ENCODE measurements around the gene CD101. TPM values are rescaled to one million over a fixed set of nuclear protein-coding genes. Genes with fewer than 3 reads are reported as not detected.

CD101 gene
- total RNA-seq, 2 experiments from 2014 or later: not detected

DNA sequence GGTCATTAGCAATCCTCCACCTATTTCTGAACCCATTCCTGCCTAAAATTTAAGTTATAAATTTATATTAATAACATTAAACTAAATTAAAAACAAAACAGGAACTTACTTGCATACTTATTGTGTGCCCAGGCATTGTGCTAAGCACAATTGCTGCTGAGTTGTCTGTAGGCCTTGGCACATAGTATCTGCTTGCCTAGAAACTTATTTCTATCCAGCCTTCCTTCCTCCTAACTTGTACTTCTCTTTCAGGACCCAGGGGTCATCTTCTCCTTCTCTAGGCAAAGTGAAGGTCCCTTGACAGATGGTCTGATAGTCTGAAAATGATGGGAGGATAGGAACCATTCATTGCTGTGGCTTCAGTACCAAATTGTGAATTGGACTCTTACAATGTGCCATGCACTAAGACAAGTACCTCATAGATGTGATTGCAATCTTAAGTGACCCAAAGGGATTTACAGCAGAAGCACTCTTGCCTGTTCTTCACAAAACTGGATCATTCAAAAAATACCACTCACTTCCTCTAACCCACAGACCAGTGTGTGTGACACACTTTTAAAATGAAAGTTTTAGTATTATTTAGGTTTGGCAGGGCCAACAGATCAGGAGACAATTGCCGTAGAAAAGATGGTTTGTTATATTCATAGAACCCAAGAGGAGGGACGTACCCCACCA is 10.3 kb upstream of the CD101 start:
- no peak overlapping the region for H2AFZ ChIP-seq (ENCODE audit: low read length)
- no peak for DNase-seq (ENCODE audit: low spot score)
- ChIA-PET POLR2A (no interaction called here), CTCF (ENCODE audit: unreplicated experiment) (no interaction called here)
- no TSS peak for BruUV-seq (replicated peaks)
- no peak overlapping the region for H3K27ac ChIP-seq (ENCODE audit: low read depth, low read length, poor library complexity, severe bottlenecking)
- TF ChIP-seq, protein P1, sequence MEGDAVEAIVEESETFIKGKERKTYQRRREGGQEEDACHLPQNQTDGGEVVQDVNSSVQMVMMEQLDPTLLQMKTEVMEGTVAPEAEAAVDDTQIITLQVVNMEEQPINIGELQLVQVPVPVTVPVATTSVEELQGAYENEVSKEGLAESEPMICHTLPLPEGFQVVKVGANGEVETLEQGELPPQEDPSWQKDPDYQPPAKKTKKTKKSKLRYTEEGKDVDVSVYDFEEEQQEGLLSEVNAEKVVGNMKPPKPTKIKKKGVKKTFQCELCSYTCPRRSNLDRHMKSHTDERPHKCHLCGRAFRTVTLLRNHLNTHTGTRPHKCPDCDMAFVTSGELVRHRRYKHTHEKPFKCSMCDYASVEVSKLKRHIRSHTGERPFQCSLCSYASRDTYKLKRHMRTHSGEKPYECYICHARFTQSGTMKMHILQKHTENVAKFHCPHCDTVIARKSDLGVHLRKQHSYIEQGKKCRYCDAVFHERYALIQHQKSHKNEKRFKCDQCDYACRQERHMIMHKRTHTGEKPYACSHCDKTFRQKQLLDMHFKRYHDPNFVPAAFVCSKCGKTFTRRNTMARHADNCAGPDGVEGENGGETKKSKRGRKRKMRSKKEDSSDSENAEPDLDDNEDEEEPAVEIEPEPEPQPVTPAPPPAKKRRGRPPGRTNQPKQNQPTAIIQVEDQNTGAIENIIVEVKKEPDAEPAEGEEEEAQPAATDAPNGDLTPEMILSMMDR (conservative IDR thresholded peaks at IDR 0.05; ENCODE audit: low read length): no peak
- no peak for TF ChIP-seq EZH2phosphoT487 (IDR thresholded peaks at IDR 0.05; ENCODE audit: borderline replicate concordance, low read depth, low read length)
- no peaks in the 10 kb centered on the region for H3K36me3 ChIP-seq (ENCODE audit: insufficient read depth, low read length)
- no peaks in the 10 kb centered on the region for H3K4me1 ChIP-seq (ENCODE audit: insufficient read depth, low read length, poor library complexity, severe bottlenecking)
- H3K4me2 ChIP-seq (ENCODE audit: low read length): no peak overlapping the region
- H4K20me1 ChIP-seq (ENCODE audit: insufficient read depth, low read length): no peaks in the 10 kb centered on the region
- no peaks in the 10 kb centered on the region for H3K9me2 ChIP-seq (ENCODE audit: insufficient read depth, low read length)
- H3K79me2 ChIP-seq (ENCODE audit: insufficient read depth, low read depth, low read length): no peaks in the 10 kb centered on the region
- intact Hi-C loops (cut with micrococcal nuclease; ENCODE audit: unreplicated experiment): no loop called here
- no peak overlapping the region for H3K4me3 ChIP-seq (ENCODE audit: low read depth, low read length, poor library complexity, severe bottlenecking)
- H3K9me3 ChIP-seq (ENCODE audit: low read length): no peaks in the 10 kb centered on the region

DNA sequence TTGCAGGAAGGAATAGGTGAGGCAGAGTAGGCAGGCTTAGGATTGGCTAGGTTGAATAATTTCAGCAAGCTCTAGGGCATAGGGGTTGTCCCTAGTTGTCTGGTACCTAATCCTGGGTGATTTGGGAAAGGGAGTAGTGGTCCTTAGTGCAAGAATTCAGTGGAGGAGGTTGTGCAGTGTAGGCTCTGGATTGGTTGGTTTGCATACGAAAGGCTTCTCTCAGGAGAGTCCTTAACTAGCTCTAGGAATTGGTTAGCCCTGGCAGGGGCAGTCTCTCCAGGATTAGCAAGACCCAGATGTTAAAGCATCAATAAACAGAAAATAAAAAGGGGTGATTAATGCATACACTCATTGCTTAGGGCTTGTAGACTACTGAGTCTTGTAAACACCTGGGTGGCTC is 9.6 kb upstream of the CD101 start:
- intact Hi-C loops (cut with micrococcal nuclease; ENCODE audit: unreplicated experiment): no loop called here
- no peaks in the 10 kb centered on the region for H3K4me1 ChIP-seq (ENCODE audit: insufficient read depth, low read length, poor library complexity, severe bottlenecking)
- no peaks in the 10 kb centered on the region for H3K79me2 ChIP-seq (ENCODE audit: insufficient read depth, low read depth, low read length)
- ChIA-PET CTCF (ENCODE audit: unreplicated experiment) (no interaction called here), POLR2A (no interaction called here)
- DNase-seq (ENCODE audit: low spot score): no peak
- no peak overlapping the region for H2AFZ ChIP-seq (ENCODE audit: low read length)
- H3K9me2 ChIP-seq (ENCODE audit: insufficient read depth, low read length): no peaks in the 10 kb centered on the region
- H4K20me1 ChIP-seq (ENCODE audit: insufficient read depth, low read length): no peaks in the 10 kb centered on the region
- H3K27ac ChIP-seq (ENCODE audit: low read depth, low read length, poor library complexity, severe bottlenecking): no peak overlapping the region
- H3K36me3 ChIP-seq (ENCODE audit: insufficient read depth, low read length): no peaks in the 10 kb centered on the region
- H3K4me3 ChIP-seq (ENCODE audit: low read depth, low read length, poor library complexity, severe bottlenecking): no peak overlapping the region
- no peaks in the 10 kb centered on the region for H3K9me3 ChIP-seq (ENCODE audit: low read length)
- no TSS peak for BruUV-seq (replicated peaks)
- TF ChIP-seq, protein P1 (conservative IDR thresholded peaks at IDR 0.05; ENCODE audit: low read length): no peak
- TF ChIP-seq EZH2phosphoT487 (IDR thresholded peaks at IDR 0.05; ENCODE audit: borderline replicate concordance, low read depth, low read length): no peak
- H3K4me2 ChIP-seq (ENCODE audit: low read length): no peak overlapping the region

DNA sequence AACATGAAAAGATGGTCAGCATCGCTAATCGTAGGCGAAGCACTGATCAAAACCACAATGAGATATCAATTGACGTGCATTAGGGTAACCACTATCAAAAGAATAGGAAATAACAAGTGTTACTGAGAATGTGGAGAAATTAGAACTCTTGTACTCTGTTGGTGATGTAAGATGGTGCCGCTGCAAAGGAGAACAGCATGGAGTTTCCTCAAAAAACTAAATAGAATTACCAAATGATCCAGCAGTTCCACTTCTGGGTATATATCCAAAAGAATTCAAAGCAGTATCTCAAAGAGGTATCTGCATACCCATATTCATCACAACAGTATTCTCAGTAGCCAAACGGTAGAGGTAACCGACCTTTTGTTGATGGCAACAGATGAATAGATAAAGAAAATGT is 8.3 kb upstream of the CD101 start:
- H3K4me1 ChIP-seq (ENCODE audit: insufficient read depth, low read length, poor library complexity, severe bottlenecking): no peaks in the 10 kb centered on the region
- H3K27ac ChIP-seq (ENCODE audit: low read depth, low read length, poor library complexity, severe bottlenecking): no peak overlapping the region
- no TSS peak for BruUV-seq (replicated peaks)
- no peaks in the 10 kb centered on the region for H3K9me3 ChIP-seq (ENCODE audit: low read length)
- H3K4me3 ChIP-seq (ENCODE audit: low read depth, low read length, poor library complexity, severe bottlenecking): no peak overlapping the region
- H3K36me3 ChIP-seq (ENCODE audit: insufficient read depth, low read length): no peaks in the 10 kb centered on the region
- TF ChIP-seq, protein P1 (conservative IDR thresholded peaks at IDR 0.05; ENCODE audit: low read length): no peak
- TF ChIP-seq EZH2phosphoT487 (IDR thresholded peaks at IDR 0.05; ENCODE audit: borderline replicate concordance, low read depth, low read length): no peak
- no peak overlapping the region for H2AFZ ChIP-seq (ENCODE audit: low read length)
- intact Hi-C loops (cut with micrococcal nuclease; ENCODE audit: unreplicated experiment): no loop called here
- H3K9me2 ChIP-seq (ENCODE audit: insufficient read depth, low read length): no peaks in the 10 kb centered on the region
- no peak for DNase-seq (ENCODE audit: low spot score)
- ChIA-PET POLR2A (no interaction called here), CTCF (ENCODE audit: unreplicated experiment) (no interaction called here)
- no peak overlapping the region for H3K4me2 ChIP-seq (ENCODE audit: low read length)
- H4K20me1 ChIP-seq (ENCODE audit: insufficient read depth, low read length): no peaks in the 10 kb centered on the region
- no peaks in the 10 kb centered on the region for H3K79me2 ChIP-seq (ENCODE audit: insufficient read depth, low read depth, low read length)
